Mesenteric fat pad (tissue), 1 donor: ENCODE measurements around the gene SHF. TPM values are rescaled to one million over a fixed set of nuclear protein-coding genes. Genes with fewer than 3 reads are reported as not detected.
A peak's percentile ranks its signal among the peaks of the same experiment; 100 is the strongest.

Experiments
- DNase-seq: peaks from one replicate; pipeline ENCODE4 v3.0.0-alpha.2; 2020; ENCODE audit warnings: low spot score
- total RNA-seq: library from RNA; stranded (reverse); fragmentation: NEBNext Ultra II Directional; extraction: Animal tissue kit (Norgen Biotek cat#: 25700); gene quantifications from one replicate; pipeline ENCODE4 v1.2.1, GENCODE V29; 2021
- donor health status: DM: yes; HTN: yes; CAD: no.

The SHF gene
- total RNA-seq, 1 donor from 2014 or later = 3.8 TPM

DNA sequence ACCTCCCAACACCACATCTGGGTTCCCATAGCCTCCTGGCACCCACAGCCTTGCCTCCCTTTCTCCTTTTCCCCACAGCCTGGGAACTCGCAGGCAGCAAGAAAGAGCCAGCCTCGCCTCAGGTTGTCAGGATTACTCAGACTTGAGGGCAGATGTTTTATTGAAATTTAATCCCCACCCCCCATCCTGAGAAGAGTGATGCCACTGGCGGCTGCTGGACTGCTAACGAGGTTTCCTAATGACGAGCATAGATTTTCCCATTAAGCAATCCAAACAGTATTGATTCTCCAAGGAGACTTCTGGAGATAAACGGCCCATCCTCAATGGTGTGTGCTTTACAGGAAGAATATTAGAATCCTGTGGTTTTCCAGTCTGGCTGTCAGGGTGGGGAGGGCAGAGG is 13.7 kb downstream of the SHF start:
- DNase-seq = no peak

- no peak for DNase-seq
Measured at GRCh38 chr15:45171912-45172311, 15.9 kb downstream of the SHF start.

GRCh38 chr15:45169608-45170480 is 17.9 kb downstream of the SHF start:
- no peak for DNase-seq

DNA sequence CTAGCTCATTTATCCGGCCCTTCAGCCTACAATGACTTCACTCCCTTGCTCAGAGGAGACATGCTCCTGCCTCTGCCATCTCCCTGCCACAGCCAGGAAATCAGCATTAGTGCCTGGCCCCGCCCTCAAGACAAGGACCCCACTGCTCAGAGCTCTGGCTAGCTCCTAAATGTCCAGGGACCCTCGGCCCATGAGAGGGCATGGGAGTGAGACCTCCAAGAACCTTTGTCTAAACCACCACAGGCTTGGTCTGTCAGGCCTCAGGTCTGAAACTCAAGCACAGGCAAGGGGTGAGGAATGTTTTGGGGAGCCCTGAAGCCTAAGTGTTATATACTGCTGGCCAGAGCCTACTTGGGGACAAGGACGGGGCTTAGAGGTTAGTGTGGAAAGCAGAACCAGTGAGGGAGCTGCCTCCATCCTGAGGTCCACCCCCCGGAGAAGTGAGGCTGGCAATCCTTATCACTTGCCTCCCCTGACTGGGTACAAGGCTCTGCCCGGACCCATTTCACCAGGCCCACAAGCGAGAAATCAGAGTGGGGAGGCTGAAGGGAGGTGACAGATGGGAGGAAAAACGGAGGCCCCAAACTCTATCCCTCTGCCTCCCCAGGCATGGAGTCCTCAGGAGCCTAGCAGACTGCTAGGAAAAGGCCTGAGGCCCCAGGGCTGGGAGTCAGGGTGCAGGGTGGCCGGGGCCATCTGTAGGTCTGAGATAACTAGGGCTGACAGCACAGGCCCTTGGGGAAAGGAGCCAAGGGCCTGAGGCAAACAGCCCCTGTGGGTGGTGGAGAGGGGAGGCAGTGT is 18.8 kb downstream of the SHF start:
- no peak for DNase-seq

- DNase-seq = no peak
Measured at GRCh38 chr15:45168286-45168685, 19.5 kb downstream of the SHF start.

- no peak for DNase-seq
Measured at GRCh38 chr15:45167631-45168205, 20.0 kb downstream of the SHF start.

GRCh38 chr15:45166834-45167630 is 20.7 kb downstream of the SHF start:
- peak; percentile 94 for DNase-seq

DNA sequence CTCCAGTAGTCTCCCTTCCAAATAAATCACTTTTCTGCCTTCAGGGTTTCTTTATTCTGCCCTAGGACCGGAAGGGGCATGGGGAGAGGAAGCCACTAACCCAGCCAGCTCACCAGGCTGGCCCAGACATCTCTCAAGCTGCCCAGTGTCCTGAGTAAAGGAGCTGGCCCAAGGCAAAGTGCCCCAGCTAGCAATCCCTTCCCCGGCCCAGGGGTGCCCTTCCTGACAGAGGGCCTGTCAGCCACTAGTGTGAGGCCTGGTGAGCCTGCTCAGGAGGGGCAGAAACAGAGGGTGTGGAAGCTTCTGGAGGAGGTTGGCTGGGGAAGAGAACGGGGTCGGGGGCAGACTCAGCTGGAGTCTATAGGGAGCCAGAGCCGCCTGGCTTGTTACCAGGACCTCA is 22.2 kb downstream of the SHF start:
- no peak for DNase-seq

- DNase-seq = no peak
Measured at GRCh38 chr15:45164914-45165313, 22.9 kb downstream of the SHF start.

DNA sequence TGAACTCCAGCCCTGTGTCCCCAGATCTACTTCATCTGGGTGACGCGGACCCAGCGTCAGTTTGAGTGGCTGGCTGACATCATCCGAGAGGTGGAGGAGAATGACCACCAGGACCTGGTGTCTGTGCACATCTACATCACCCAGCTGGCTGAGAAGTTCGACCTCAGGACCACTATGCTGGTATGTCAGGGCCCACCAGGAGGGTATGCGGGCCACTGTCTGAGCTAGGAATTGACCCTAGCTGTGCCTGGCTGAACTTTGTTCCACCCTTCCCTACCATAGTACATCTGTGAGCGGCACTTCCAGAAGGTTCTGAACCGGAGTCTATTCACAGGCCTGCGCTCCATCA is 24.3 kb downstream of the SHF start:
- no peak for DNase-seq

DNA sequence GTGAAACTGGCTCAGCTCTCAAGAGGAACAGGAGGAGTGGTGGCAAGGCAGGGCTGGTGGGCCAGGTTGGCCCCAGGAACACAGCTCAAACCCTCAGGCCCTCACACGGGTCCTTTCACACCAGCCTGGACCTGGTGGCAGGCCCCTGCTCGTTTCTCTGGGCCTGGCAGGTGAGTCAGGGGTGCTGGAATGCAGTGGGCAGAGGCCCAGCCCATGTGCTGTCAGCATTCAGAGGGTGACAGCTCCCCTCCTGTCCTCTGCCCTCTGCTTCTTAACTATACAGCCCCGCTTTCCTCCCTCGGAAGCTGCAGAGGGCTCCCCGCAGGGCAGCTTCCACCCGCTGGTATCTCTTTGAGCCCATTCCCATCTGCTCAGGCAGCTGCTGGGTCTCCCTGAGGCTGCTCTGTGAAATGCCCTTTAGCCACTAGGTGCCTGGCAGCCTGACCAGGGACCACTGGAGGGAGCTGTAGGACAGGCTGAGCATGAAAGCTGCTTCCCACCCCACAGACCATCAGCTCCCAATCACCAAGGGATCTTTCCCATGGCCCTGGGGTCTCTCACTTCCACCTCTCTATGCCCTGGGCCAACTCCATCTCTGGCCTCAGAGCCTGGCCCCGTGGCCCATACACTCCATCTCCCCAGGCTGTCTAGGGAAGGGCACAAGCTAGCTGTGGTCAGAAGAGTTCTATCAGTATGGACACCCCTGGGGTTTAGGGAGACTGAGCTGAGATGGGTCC is 24.8 kb downstream of the SHF start:
- DNase-seq = no peak

GRCh38 chr15:45161666-45162065 is 26.1 kb downstream of the SHF start:
- no peak for DNase-seq

- no peak for DNase-seq
Measured at GRCh38 chr15:45157974-45158373, 29.8 kb downstream of the SHF start.

- no peak for DNase-seq
Measured at GRCh38 chr15:45156744-45157455, 30.9 kb downstream of the SHF start.

- DNase-seq = no peak
Measured at GRCh38 chr15:45155739-45156138, 32.0 kb downstream of the SHF start.

DNA sequence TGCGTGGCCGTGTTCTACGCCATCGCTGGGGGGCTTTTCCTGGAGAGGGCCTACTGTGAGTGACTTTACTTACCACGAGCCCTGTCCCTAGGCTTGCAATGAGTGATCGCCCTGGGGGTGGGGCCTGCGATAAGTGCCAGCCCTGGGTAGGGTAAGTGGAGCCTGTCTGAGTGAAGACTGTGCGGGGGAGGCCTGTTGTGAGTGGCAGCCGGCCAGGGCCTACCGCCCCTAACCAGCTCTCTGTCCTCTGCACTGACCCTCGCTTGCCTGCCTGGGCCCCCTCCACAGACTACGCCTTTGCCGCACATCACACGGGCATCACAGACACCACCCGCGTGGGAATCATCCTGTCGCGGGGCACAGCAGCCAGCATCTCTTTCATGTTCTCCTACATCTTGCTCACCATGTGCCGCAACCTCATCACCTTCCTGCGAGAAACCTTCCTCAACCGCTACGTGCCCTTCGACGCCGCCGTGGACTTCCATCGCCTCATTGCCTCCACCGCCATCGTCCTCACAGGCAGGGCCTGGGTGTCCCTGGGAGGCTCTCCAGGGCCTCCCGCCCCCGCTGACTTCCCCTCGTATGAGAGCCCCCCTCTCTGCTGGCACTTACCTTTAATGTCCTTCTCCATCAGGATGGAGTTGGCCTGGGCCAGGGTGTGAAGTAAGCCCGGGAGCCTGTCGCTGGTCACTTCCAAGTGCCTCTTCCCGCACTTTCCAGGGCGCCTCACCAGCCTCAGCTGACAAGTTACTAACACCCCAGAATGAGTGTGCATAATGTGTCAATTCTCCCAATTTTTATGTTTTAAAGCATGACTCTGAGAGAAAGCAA is 35.6 kb downstream of the SHF start:
- DNase-seq = no peak

DNA sequence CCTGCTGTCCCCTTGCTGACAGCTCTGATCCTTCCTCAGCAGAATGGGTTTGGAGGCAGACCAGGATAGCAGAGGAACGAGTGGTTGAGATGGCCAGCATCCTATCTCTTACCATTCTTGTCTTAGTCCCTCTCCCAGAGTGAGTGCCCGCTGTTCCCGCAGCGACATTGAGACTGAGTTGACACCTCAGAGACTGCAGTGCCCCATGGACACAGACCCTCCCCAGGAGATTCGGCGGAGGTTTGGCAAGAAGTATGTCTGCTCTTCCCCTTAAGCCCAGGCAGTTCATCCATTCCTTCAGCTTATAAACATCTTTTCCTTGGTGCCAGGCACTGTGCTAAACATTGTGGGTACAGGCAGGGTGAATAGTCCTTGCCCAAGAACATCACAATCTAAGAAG is 36.8 kb downstream of the SHF start:
- no peak for DNase-seq

DNA sequence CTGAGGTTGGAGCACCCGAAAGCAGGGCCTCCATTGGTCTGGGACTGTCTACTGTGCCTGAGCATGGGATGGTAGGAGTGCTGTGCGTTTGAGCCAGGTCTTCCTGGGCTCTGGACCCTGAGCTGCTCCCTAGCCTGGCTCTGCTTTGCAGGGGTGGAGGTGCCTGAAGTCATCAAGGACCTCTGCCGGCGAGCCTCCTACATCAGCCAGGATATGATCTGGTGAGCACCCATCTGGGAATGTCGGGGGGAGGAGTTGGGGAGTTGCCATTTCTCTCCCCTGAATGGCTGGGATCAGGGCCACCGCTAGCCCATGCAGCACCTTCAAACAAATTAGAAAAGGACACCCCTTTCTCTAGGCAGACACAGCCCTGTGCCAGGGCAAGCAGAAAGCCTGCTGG is 37.3 kb downstream of the SHF start:
- no peak for DNase-seq

GRCh38 chr15:45149060-45149459 is 38.7 kb downstream of the SHF start:
- DNase-seq = no peak
